Activated naive CD4-positive, alpha-beta T cell treated with anti-CD3 and anti-CD28 coated beads, Interleukin-2, amount 50 U/mL, for 24 hours (primary cell): ENCODE results near the gene NCR2.
A peak's percentile ranks its signal among the peaks of the same experiment; 100 is the strongest.

Source experiments
- H3K27ac Mint-ChIP-seq: one replicate; pipeline ENCODE4 v1.8.0; 2021; ENCODE audit warnings: mild to moderate bottlenecking, mixed read lengths
- H3K27me3 Mint-ChIP-seq: one replicate; pipeline ENCODE4 v1.8.0; 2021; ENCODE audit warnings: mixed read lengths
- H3K36me3 Mint-ChIP-seq: one replicate; pipeline ENCODE4 v1.8.0; 2021; ENCODE audit warnings: mixed read lengths
- H3K4me1 Mint-ChIP-seq: one replicate; pipeline ENCODE4 v1.8.0; 2021; ENCODE audit warnings: mixed read lengths
- H3K4me3 Mint-ChIP-seq: one replicate; pipeline ENCODE4 v1.8.0; 2021; ENCODE audit warnings: mild to moderate bottlenecking, mixed read lengths
- H3K9me3 Mint-ChIP-seq: one replicate; pipeline ENCODE4 v1.8.0; 2021; ENCODE audit warnings: mixed read lengths

NCR2 gene

DNA sequence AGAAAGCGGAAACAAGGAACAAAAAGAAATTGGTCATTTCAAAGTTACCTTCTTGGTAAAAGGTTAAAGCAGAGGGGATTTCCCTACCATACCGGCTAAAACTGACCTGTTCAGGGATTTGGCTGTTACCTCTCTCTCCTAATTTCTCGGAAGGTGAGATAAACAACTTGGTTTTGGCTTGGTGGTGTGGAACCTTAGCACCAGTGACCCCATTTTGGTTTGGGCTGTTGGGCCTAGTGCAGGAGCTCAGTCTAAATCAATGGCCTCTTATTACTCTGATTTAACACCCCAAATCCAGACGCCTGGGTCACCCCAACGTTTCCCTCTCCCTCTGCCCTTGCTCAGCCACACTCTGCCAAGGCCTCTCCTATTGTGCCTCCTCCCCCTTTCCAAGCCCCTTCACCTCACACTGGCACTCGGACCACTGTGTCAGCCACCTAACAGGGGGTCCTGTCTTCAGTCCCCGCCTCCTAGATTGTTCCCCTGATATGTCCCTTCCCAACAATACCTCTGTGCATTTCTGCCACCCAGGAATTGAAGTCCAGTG is 8.3 kb downstream of the NCR2 start:
- Mint-ChIP-seq H3K27ac (peak overlapping the region; percentile 62), H3K9me3 (peaks cover 3% of the 10 kb centered on the region), H3K4me3 (no peak overlapping the region), H3K36me3 (no peaks in the 10 kb centered on the region), H3K27me3 (no peaks in the 10 kb centered on the region), H3K4me1 (peaks cover 30% of the 10 kb centered on the region)

DNA sequence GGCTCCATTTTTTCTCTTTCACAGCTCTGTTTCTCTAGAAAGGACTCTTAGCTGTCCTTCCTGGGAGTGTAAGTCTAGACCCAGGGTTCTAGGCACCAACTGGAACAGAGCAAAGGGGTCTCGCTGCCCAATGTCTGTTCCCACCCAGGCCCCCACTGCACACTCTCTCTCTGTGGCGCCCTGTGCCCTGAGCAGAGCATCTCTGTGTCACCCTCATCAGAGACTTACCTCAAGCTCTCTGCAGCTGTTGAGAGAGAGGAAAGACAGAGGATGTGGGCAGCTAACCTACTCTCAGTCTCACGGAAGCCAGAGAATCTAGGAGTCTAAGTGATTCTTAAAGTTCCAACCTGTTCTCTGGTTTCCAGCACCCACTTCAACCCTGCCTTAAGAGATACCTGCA is 9.5 kb downstream of the NCR2 start:
- Mint-ChIP-seq H3K27ac (peak overlapping the region; percentile 76), H3K4me3 (no peak overlapping the region), H3K27me3 (no peaks in the 10 kb centered on the region), H3K9me3 (peaks cover 4% of the 10 kb centered on the region), H3K36me3 (no peaks in the 10 kb centered on the region), H3K4me1 (peaks cover 30% of the 10 kb centered on the region)

DNA sequence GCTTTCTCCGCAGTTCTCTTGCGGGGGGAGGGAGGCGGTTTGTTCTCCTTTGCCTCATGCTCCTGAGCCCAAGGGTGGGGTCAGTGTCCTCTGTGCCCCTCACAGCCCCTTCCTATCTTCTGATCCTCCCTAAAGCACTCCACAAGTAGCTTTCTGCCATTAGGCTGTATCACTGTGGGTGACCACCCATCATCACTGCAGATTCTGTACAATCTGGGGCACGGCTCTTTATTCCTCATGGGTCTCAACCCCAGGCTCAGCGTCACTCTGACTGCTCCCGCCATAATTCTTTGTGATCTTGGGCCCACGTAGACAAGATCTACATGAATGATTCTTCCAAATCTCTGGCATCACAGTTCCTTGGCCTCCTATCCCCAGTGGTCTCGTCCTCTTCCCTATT is 10.5 kb downstream of the NCR2 start:
- H3K36me3 Mint-ChIP-seq = no peaks in the 10 kb centered on the region
- no peak overlapping the region for H3K27ac Mint-ChIP-seq
- peaks cover 4% of the 10 kb centered on the region for H3K9me3 Mint-ChIP-seq

DNA sequence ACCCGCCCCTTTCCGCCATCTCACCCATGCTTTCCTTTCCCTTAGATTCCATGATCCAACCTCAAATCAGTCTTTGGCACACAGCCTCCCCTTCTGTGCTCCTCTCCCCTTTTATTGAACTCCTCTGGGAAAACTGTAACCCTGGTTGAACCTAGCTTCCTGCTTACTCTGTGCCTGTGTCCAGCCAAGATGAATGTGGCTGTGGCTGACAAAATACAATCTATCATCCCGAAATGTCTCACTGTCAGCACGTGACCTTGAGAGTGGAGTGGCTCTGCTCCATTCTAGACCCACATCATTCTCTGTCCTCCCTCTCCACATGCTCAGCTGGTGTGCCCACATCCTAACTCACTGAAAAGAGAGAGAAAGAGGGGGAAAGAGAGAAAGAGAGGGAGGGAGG is 11.0 kb downstream of the NCR2 start:
- Mint-ChIP-seq H3K36me3 (no peaks in the 10 kb centered on the region), H3K4me1 (peaks cover 30% of the 10 kb centered on the region), H3K27ac (no peak overlapping the region), H3K27me3 (no peaks in the 10 kb centered on the region), H3K4me3 (no peak overlapping the region), H3K9me3 (peaks cover 4% of the 10 kb centered on the region)

More for the DNA sequence above, 10.5 kb downstream of the NCR2 start:
- H3K4me3 Mint-ChIP-seq = no peak overlapping the region
- H3K4me1 Mint-ChIP-seq = peaks cover 30% of the 10 kb centered on the region
- H3K27me3 Mint-ChIP-seq = no peaks in the 10 kb centered on the region

DNA sequence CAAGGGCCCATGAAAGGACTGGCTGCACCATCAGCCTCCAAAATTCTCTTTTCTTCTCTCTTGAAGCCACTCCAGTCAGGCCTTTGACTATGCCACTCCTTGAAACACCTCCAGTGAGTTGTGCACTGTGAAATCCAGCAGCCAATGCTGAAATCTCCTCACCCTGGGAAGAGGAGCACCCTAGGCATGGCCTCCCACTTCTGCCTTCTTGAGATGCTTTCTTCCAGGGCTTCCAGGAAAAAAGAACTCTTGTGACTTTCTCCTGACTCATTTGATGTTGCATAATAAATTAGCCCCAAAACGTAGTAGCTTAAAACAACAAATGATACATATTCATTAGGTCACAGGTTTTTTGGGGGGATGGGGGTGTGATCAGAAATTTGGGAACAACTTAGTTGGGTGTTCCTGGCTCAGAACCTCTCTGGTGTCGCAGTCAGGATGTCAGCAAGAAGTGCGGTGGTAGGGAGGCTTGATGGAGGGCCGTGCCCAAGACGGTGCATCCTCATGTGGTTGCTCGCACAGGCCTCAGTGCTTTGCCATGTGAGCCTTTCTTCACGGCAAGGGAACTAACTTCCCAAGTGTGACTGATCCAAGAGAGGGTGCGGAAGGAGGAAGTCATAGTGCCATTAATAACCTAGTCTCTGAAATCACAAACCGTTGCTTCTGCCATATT is 12.1 kb downstream of the NCR2 start:
- H3K27me3 Mint-ChIP-seq = no peaks in the 10 kb centered on the region
- peaks cover 4% of the 10 kb centered on the region for H3K9me3 Mint-ChIP-seq
- H3K36me3 Mint-ChIP-seq = no peaks in the 10 kb centered on the region
- H3K27ac Mint-ChIP-seq = peak overlapping the region; percentile 41
- peaks cover 30% of the 10 kb centered on the region for H3K4me1 Mint-ChIP-seq
- no peak overlapping the region for H3K4me3 Mint-ChIP-seq

- H3K4me3 Mint-ChIP-seq = no peak overlapping the region
- H3K36me3 Mint-ChIP-seq = no peaks in the 10 kb centered on the region
- no peak overlapping the region for H3K27ac Mint-ChIP-seq
- peaks cover 30% of the 10 kb centered on the region for H3K4me1 Mint-ChIP-seq
- H3K9me3 Mint-ChIP-seq = peaks cover 4% of the 10 kb centered on the region
- no peaks in the 10 kb centered on the region for H3K27me3 Mint-ChIP-seq
These were observed 13.5 kb downstream of the NCR2 start for GRCh38 chr6:41348934-41349333.

GRCh38 chr6:41352396-41352795 is 17.0 kb downstream of the NCR2 start:
- Mint-ChIP-seq H3K4me1 (no peaks in the 10 kb centered on the region), H3K27me3 (no peaks in the 10 kb centered on the region), H3K9me3 (peaks cover 4% of the 10 kb centered on the region), H3K4me3 (no peak overlapping the region), H3K36me3 (no peaks in the 10 kb centered on the region), H3K27ac (no peak overlapping the region)

- Mint-ChIP-seq H3K27me3 (no peaks in the 10 kb centered on the region), H3K36me3 (no peaks in the 10 kb centered on the region), H3K27ac (no peak overlapping the region), H3K9me3 (peaks cover 4% of the 10 kb centered on the region), H3K4me3 (no peak overlapping the region), H3K4me1 (no peaks in the 10 kb centered on the region)
These were observed 17.5 kb downstream of the NCR2 start for GRCh38 chr6:41352907-41353306.

- H3K27ac Mint-ChIP-seq = no peak overlapping the region
- no peaks in the 10 kb centered on the region for H3K27me3 Mint-ChIP-seq
- no peaks in the 10 kb centered on the region for H3K36me3 Mint-ChIP-seq
- no peaks in the 10 kb centered on the region for H3K4me1 Mint-ChIP-seq
- H3K4me3 Mint-ChIP-seq = no peak overlapping the region
- peaks cover 4% of the 10 kb centered on the region for H3K9me3 Mint-ChIP-seq
These were observed 17.9 kb downstream of the NCR2 start for GRCh38 chr6:41353333-41353732.

DNA sequence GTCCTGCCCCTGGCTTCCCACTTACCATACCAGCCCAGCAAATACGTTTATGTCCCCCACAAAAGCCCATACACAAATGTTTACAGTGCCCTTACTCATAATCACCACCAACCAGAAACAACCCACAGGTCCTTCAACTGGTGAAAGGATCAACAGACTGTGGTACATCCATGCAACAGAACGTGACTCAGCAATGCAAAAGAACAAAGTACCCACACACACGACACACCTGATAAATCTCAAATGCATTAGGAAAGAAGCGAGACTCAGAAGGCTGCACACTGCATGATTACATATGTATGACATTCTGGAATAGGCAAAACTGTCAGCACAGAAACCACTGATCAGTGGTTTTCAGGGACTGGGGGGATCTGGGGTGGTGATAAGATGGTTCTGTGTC is 20.5 kb downstream of the NCR2 start:
- Mint-ChIP-seq H3K9me3 (peaks cover 6% of the 10 kb centered on the region), H3K27me3 (no peaks in the 10 kb centered on the region), H3K27ac (no peak overlapping the region), H3K4me1 (no peaks in the 10 kb centered on the region), H3K36me3 (peaks cover 4% of the 10 kb centered on the region), H3K4me3 (no peak overlapping the region)

GRCh38 chr6:41356825-41357224 is 21.4 kb downstream of the NCR2 start:
- Mint-ChIP-seq H3K27ac (no peak overlapping the region), H3K36me3 (peaks cover 6% of the 10 kb centered on the region), H3K27me3 (no peaks in the 10 kb centered on the region), H3K9me3 (peaks cover 14% of the 10 kb centered on the region), H3K4me1 (no peaks in the 10 kb centered on the region), H3K4me3 (no peak overlapping the region)

GRCh38 chr6:41358503-41358902 is 23.1 kb downstream of the NCR2 start:
- H3K9me3 Mint-ChIP-seq = peaks cover 18% of the 10 kb centered on the region
- H3K4me1 Mint-ChIP-seq = no peaks in the 10 kb centered on the region
- peaks cover 8% of the 10 kb centered on the region for H3K36me3 Mint-ChIP-seq
- H3K27ac Mint-ChIP-seq = no peak overlapping the region
- no peak overlapping the region for H3K4me3 Mint-ChIP-seq
- peaks cover 2% of the 10 kb centered on the region for H3K27me3 Mint-ChIP-seq

DNA sequence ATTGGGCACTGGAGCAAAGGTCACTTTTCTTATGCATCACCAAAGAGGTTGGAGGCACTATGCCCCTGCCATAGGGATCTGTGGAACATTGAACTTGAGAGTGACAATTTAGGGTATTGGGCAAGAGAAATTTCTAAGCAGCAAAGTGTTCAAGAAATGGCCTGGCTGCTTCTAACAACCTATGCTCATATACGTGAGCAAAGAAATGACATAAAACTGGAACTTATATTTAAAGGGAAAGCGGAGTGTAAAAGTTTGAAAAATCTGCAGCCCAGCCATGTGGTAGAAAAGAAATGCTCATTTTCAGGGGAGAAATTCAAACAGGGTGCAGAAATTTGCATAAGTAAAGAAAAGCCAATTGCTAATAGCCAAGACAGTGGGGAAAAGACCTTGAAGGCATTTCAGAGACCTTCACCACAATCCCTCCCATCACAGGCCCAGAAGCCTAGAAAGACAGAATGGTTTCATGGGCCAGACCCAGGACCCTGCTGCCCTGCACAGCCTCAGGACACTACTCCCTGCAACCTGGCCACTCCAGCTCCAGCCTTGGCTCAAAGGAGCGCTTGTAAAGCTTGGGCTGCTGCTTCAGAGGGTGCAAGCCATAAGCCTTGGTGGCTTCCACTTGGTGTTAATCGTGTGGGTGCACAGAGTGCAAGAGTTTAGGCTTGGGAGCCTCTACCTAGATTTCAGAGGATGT is 24.4 kb downstream of the NCR2 start:
- peaks cover 8% of the 10 kb centered on the region for H3K36me3 Mint-ChIP-seq
- peaks cover 2% of the 10 kb centered on the region for H3K27me3 Mint-ChIP-seq
- H3K4me3 Mint-ChIP-seq = no peak overlapping the region
- no peaks in the 10 kb centered on the region for H3K4me1 Mint-ChIP-seq
- peaks cover 18% of the 10 kb centered on the region for H3K9me3 Mint-ChIP-seq
- no peak overlapping the region for H3K27ac Mint-ChIP-seq

- Mint-ChIP-seq H3K36me3 (peaks cover 8% of the 10 kb centered on the region), H3K9me3 (peaks cover 18% of the 10 kb centered on the region), H3K27me3 (peaks cover 2% of the 10 kb centered on the region), H3K4me3 (no peak overlapping the region), H3K27ac (no peak overlapping the region), H3K4me1 (no peaks in the 10 kb centered on the region)
These were observed 24.9 kb downstream of the NCR2 start for GRCh38 chr6:41360314-41360685.

DNA sequence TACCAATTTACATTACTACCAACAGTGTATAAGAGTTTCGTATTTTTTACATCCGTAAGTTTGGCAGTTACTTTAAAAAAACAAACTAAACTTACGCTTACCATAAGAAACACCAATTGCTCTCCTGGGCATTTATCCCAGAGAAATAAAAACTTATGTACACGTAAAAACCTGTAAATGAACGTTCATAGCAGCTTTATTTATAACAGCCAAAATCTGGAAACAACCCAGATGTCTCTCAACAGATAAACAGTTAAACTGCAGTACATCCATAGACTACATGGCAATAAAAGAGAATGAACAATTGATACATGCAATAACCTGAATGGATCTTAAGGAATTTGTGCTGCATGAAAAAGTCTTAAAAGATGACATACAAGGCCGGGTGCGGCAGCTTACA is 30.7 kb downstream of the NCR2 start:
- Mint-ChIP-seq H3K4me1 (peaks cover 6% of the 10 kb centered on the region), H3K27ac (no peak overlapping the region), H3K27me3 (peaks cover 19% of the 10 kb centered on the region), H3K36me3 (peaks cover 4% of the 10 kb centered on the region), H3K9me3 (peaks cover 11% of the 10 kb centered on the region), H3K4me3 (no peak overlapping the region)

- Mint-ChIP-seq H3K27me3 (peaks cover 24% of the 10 kb centered on the region), H3K4me1 (peaks cover 15% of the 10 kb centered on the region), H3K4me3 (no peak overlapping the region), H3K36me3 (no peaks in the 10 kb centered on the region), H3K27ac (no peak overlapping the region), H3K9me3 (peaks cover 1% of the 10 kb centered on the region)
These were observed 31.7 kb downstream of the NCR2 start for GRCh38 chr6:41367061-41367460.
